B cell (primary cell): ENCODE measurements around the gene EPB41L5. TPM values are rescaled to one million over a fixed set of nuclear protein-coding genes. Genes with fewer than 3 reads are reported as not detected.

Experiments
- ATAC-seq: fragments of 200-7000 bp; cut with Tn5 transposase; one replicate; pipeline ENCODE4 v1.10.0; 2021; ENCODE audit warnings: low read depth, mild to moderate bottlenecking, moderate number of reproducible peaks, moderate library complexity
- CTCF ChIA-PET: fragments of 350-600 bp; sonication (Branson Sonifier 250); formaldehyde crosslinking; loops from one replicate; lab custom pipeline; 2021; ENCODE audit warnings: antibody characterized with exemption, inconsistent platforms; lab: Charles Lee
- POLR2A ChIA-PET: fragments of 350-600 bp; sonication (Branson Sonifier 250); formaldehyde crosslinking; loops from one replicate; lab custom pipeline; 2021; ENCODE audit warnings: antibody characterized with exemption; lab: Charles Lee
- DNase-seq: peaks from one replicate; pipeline ENCODE4 v3.0.0; 2013
- H2AFZ ChIP-seq: 2 replicates; pipeline ENCODE4 v1.6.1; 2012; ENCODE audit warnings: mild to moderate bottlenecking, low read depth, low read length; ENCODE audit not compliant: insufficient read depth, poor library complexity, severe bottlenecking
- H3K27ac ChIP-seq, 2 donors: 1 replicate in 1 of 2; 2 replicates in 1 of 2; pipeline ENCODE4 v1.5.1; 2012 to 2013; ENCODE audit warnings: low read length in 2 of 2, mild to moderate bottlenecking in 2 of 2, moderate library complexity in 1 of 2
- H3K27me3 ChIP-seq, 4 experiments: fragments of 200-600 bp in 1 of 4; sonication (generic) in 1 of 4; replicated peaks in 1 of 4; 1 replicate in 2 of 4; 2 replicates in 2 of 4; pipeline versions ENCODE4 v1.6.1 to v1.7.0; 2013 to 2016; ENCODE audit warnings: low read length in 3 of 4, mild to moderate bottlenecking in 2 of 4, mixed read lengths in 1 of 4, moderate library complexity in 1 of 4; ENCODE audit not compliant: insufficient read depth in 4 of 4, control insufficient read depth in 3 of 4; ENCODE audit errors: control extremely low read depth in 1 of 4
- H3K36me3 ChIP-seq, 2 experiments: replicated peaks in 1 of 2; 1 replicate in 1 of 2; 2 replicates in 1 of 2; pipeline versions ENCODE4 v1.6.1 to v1.7.1; 2013; ENCODE audit warnings: low read length in 1 of 2; ENCODE audit not compliant: insufficient read depth in 2 of 2, control insufficient read depth in 1 of 2; ENCODE audit errors: control extremely low read depth in 1 of 2, extremely low read depth in 1 of 2
- H3K4me1 ChIP-seq, 2 donors: fragments of 200-600 bp in 1 of 2; sonication (generic) in 1 of 2; 1 replicate in 1 of 2; 2 replicates in 1 of 2; pipeline versions ENCODE4 v1.5.1 to v1.6.1; 2013 to 2017; ENCODE audit warnings: low read length in 2 of 2; ENCODE audit not compliant: control insufficient read depth in 2 of 2, insufficient read depth in 2 of 2
- H3K4me2 ChIP-seq: replicated peaks from 2 replicates; pipeline ENCODE3; 2012; ENCODE audit warnings: mild to moderate bottlenecking, low read depth, low read length; ENCODE audit not compliant: poor library complexity, severe bottlenecking
- H3K4me3 ChIP-seq, 5 experiments: fragments of 200-600 bp in 1 of 5; sonication (generic) in 1 of 5; 1 replicate in 3 of 5; 2 replicates in 2 of 5; pipeline versions ENCODE4 v1.5.1 to v1.7.0; 2011 to 2016; ENCODE audit warnings: low read length in 4 of 5, mild to moderate bottlenecking in 4 of 5, low read depth in 2 of 5, control low read depth in 1 of 5, moderate library complexity in 1 of 5; ENCODE audit not compliant: insufficient read depth in 1 of 5; ENCODE audit errors: control extremely low read depth in 1 of 5, extremely low read depth in 1 of 5
- H3K79me2 ChIP-seq: fragments of 200-600 bp; sonication (generic); one replicate; pipeline ENCODE4 v1.6.0; 2016; ENCODE audit warnings: low read length; ENCODE audit not compliant: control insufficient read depth, insufficient read depth
- H3K9ac ChIP-seq: fragments of 200-600 bp; sonication (generic); 2 replicates; pipeline ENCODE4 v1.6.1; 2017; ENCODE audit warnings: mild to moderate bottlenecking, low read length, moderate library complexity
- H3K9me3 ChIP-seq, 3 donors: one replicate each; pipeline versions ENCODE4 v1.6.1 to v1.7.1; 2013; ENCODE audit warnings: low read length in 2 of 3; ENCODE audit not compliant: control insufficient read depth in 2 of 3, insufficient read depth in 1 of 3; ENCODE audit errors: control extremely low read depth in 1 of 3
- H4K20me1 ChIP-seq: 2 replicates; pipeline ENCODE4 v1.6.0; 2012; ENCODE audit warnings: mild to moderate bottlenecking, low read length; ENCODE audit not compliant: insufficient read depth, control insufficient read depth, poor library complexity, severe bottlenecking
- H3K27ac Mint-ChIP-seq: one replicate; pipeline ENCODE4 v1.8.0; 2021; ENCODE audit warnings: mixed read lengths
- H3K27me3 Mint-ChIP-seq: one replicate; pipeline ENCODE4 v1.8.0; 2021; ENCODE audit warnings: mixed read lengths
- H3K4me1 Mint-ChIP-seq: one replicate; pipeline ENCODE4 v1.8.0; 2021; ENCODE audit warnings: mixed read lengths
- H3K4me3 Mint-ChIP-seq: one replicate; pipeline ENCODE4 v1.8.0; 2021; ENCODE audit warnings: mixed read lengths
- H3K9me3 Mint-ChIP-seq: one replicate; pipeline ENCODE4 v1.8.0; 2022; ENCODE audit warnings: mixed read lengths; ENCODE audit not compliant: insufficient read depth
- CTCF ChIP-seq: fragments of 200-600 bp; IDR thresholded peaks from one replicate; pipeline ENCODE4 v1.8.0; 2022; ENCODE audit warnings: antibody characterized with exemption, mild to moderate bottlenecking
- EZH2 ChIP-seq: IDR thresholded peaks from 2 replicates; pipeline ENCODE4 v1.6.1; 2012; ENCODE audit warnings: borderline replicate concordance, low read depth, mild to moderate bottlenecking, moderate library complexity, low read length; ENCODE audit not compliant: insufficient read depth, poor library complexity, severe bottlenecking
- WGBS: methylation state at CpG from one replicate; pipeline ENCODE4 v1.1.5; 2013; ENCODE audit warnings: missing lambda C conversion rate; ENCODE audit not compliant: insufficient coverage; 5-methylcytosine and 5-hydroxymethylcytosine counted together
- intact Hi-C: fragments of 100-400 bp; cut with micrococcal nuclease; formaldehyde crosslinking; loops from one replicate; pipeline ENCODE4 v1.10.0; 2022
- polyA plus RNA-seq: library from polyadenylated mRNA; depleted of rRNA; stranded (reverse); fragments of >200 nt; gene quantifications from 2 replicates; pipeline ENCODE4 v1.2.3, GENCODE V29; 2012
- total RNA-seq, 2 donors: library from RNA; stranded (reverse); fragments of 120-200 nt in 1 of 2; gene quantifications; 1 replicate in 1 of 2; 2 replicates in 1 of 2; pipeline versions ENCODE4 v1.2.3 to v1.2.4, GENCODE V29; 2013 to 2022

Gene EPB41L5
- total and polyA plus RNA-seq, 2 donors (not counting 1 experiment from before 2014, with no cell fraction given): 3.9 to 14.0 TPM

- no peak overlapping the region for H3K4me2 ChIP-seq
- H4K20me1 ChIP-seq: peaks cover 30% of the 10 kb centered on the region
- no peaks in the 10 kb centered on the region for H3K9me3 Mint-ChIP-seq
- peaks cover 41% of the 10 kb centered on the region for H3K79me2 ChIP-seq
- no peaks in the 10 kb centered on the region for H3K27me3 ChIP-seq
- peaks cover 1 to 20% of the 10 kb centered on the region in 2 experiments for H3K36me3 ChIP-seq
- TF ChIP-seq EZH2 (no peak), CTCF (no peak)
- no peak overlapping the region for H3K4me3 ChIP-seq
- H3K4me1 Mint-ChIP-seq: peaks cover 48% of the 10 kb centered on the region
- peaks cover 25 to 31% of the 10 kb centered on the region in 2 donors for H3K4me1 ChIP-seq
- no peak overlapping the region for H3K27ac Mint-ChIP-seq
- intact Hi-C loops: loop anchor here (5.0 kb wide), 1 partner anchor 852 kb away; the partner anchor contains the start of genes C2orf76 and DBI
- H2AFZ ChIP-seq: no peak overlapping the region
- H3K27me3 Mint-ChIP-seq: no peaks in the 10 kb centered on the region
- DNase-seq: no peak
- no peak overlapping the region for H3K27ac ChIP-seq
- no peak for ATAC-seq
- CTCF ChIA-PET: interaction anchor here (1.5 to 6.1 kb wide), 2 partner anchors 12 to 44 kb away, joined by 4 to 34 read pairs; no protein-coding TSS in a partner anchor
- POLR2A ChIA-PET: no interaction called here
- no peak overlapping the region for H3K9ac ChIP-seq
- H3K4me3 Mint-ChIP-seq: no peak overlapping the region
- H3K9me3 ChIP-seq: peaks cover 0 to 17% (median 2%) of the 10 kb centered on the region in 3 donors
- WGBS: 96% methylated on average over 3 of the region's 5 CpGs
These were observed 206.9 kb downstream of the EPB41L5 start for GRCh38 chr2:120219766-120220165.

- no peak overlapping the region for H3K4me2 ChIP-seq
- ChIA-PET CTCF (interaction anchor here (1.4 to 6.1 kb wide), 2 partner anchors 32 to 45 kb away, joined by 4 to 34 read pairs; partner anchors contain the start of gene RALB), POLR2A (interaction anchor here (0.6 kb wide), 1 partner anchor 31 kb away, joined by 3 read pairs; no protein-coding TSS in a partner anchor)
- H3K27ac ChIP-seq: no peak overlapping the region
- H3K9ac ChIP-seq: no peak overlapping the region
- intact Hi-C loops: loop anchor here (5.0 kb wide), 1 partner anchor 853 kb away; the partner anchor contains the start of genes C2orf76 and DBI
- H2AFZ ChIP-seq: no peak overlapping the region
- no peak for TF ChIP-seq CTCF
- TF ChIP-seq EZH2: no peak
- DNase-seq: no peak
- H3K4me1 Mint-ChIP-seq: peaks cover 50% of the 10 kb centered on the region
- H3K4me3 ChIP-seq: no peak overlapping the region
- peaks cover 0 to 15% (median 2%) of the 10 kb centered on the region in 3 donors for H3K9me3 ChIP-seq
- no peaks in the 10 kb centered on the region for H3K27me3 Mint-ChIP-seq
- peaks cover 25 to 31% of the 10 kb centered on the region in 2 donors for H3K4me1 ChIP-seq
- H3K79me2 ChIP-seq: peaks cover 41% of the 10 kb centered on the region
- H3K27ac Mint-ChIP-seq: no peak overlapping the region
- no peaks in the 10 kb centered on the region for H3K9me3 Mint-ChIP-seq
- peaks cover 30% of the 10 kb centered on the region for H4K20me1 ChIP-seq
- no peaks in the 10 kb centered on the region for H3K27me3 ChIP-seq
- H3K4me3 Mint-ChIP-seq: no peak overlapping the region
- WGBS: 50% methylated on average over 1 of the region's 2 CpGs
- ATAC-seq: no peak
- peaks cover 1 to 20% of the 10 kb centered on the region in 2 experiments for H3K36me3 ChIP-seq
These were observed 207.9 kb downstream of the EPB41L5 start for GRCh38 chr2:120220756-120221155.
